HEK293 (cell line): Measurements from ENCODE around the gene FBXL7.

Experiments
- CTCF ChIA-PET: fragments of 350-600 bp; formaldehyde crosslinking; extraction: SDS; loops from one replicate; lab custom pipeline; 2021; ENCODE audit warnings: antibody characterized with exemption; lab: Yijun Ruan, JAX
- POLR2A ChIA-PET: fragments of 300-600 bp; formaldehyde crosslinking; extraction: SDS; loops from one replicate; lab custom pipeline; 2020; ENCODE audit warnings: antibody characterized with exemption, inconsistent platforms; lab: Yijun Ruan, JAX
- H3K27ac ChIP-seq: fragments of 200-500 bp; sonication (Bioruptor generic); 2 replicates; pipeline ENCODE4 v1.5.1; 2014; ENCODE audit warnings: low read depth, low read length, control low read depth, inconsistent platforms; ENCODE audit errors: extremely low read depth
- H3K36me3 ChIP-seq, 2 experiments: fragments of 200-500 bp in 1 of 2; sonication (Bioruptor generic) in 1 of 2; 1 replicate in 1 of 2; 2 replicates in 1 of 2; pipeline ENCODE4 v1.5.1; 2014 to 2017; ENCODE audit warnings: inconsistent platforms in 2 of 2, low read length in 2 of 2; ENCODE audit not compliant: control insufficient read depth in 2 of 2, insufficient read depth in 1 of 2
- H3K4me1 ChIP-seq: fragments of 200-500 bp; sonication (Bioruptor generic); 2 replicates; pipeline ENCODE4 v1.5.1; 2014; ENCODE audit warnings: mild to moderate bottlenecking, low read length, inconsistent platforms; ENCODE audit not compliant: control insufficient read depth, insufficient read depth
- H3K4me3 ChIP-seq: 2 replicates; pipeline ENCODE4 v1.5.1; 2011; ENCODE audit warnings: low read depth, mild to moderate bottlenecking, control low read depth, low read length, moderate library complexity
- H3K9me3 ChIP-seq: fragments of 200-500 bp; sonication (Bioruptor generic); 2 replicates; pipeline ENCODE4 v1.5.1; 2014; ENCODE audit warnings: low read depth, low read length, inconsistent platforms; ENCODE audit not compliant: control insufficient read depth, insufficient read depth
- EGR2 ChIP-seq: fragments of 450-650 bp; formaldehyde crosslinking; IDR thresholded peaks from 2 replicates; pipeline ENCODE4 v1.5.1; 2016; ENCODE audit warnings: low read depth, missing biosample characterization, missing genetic modification characterization
- HOXA7 ChIP-seq: sonication (generic); formaldehyde crosslinking; IDR thresholded peaks from 2 replicates; pipeline ENCODE4 v1.8.1; 2022; ENCODE audit warnings: missing genetic modification reagents, borderline replicate concordance
- KLF10 ChIP-seq: fragments of 450-650 bp; IDR thresholded peaks from 2 replicates; pipeline ENCODE4 v1.5.1; 2018; ENCODE audit warnings: missing biosample characterization, mild to moderate bottlenecking, missing genetic modification characterization
- KLF7 ChIP-seq: fragments of 450-650 bp; formaldehyde crosslinking; IDR thresholded peaks from 2 replicates; pipeline ENCODE4 v1.5.1; 2016; ENCODE audit warnings: missing biosample characterization, missing genetic modification characterization, borderline replicate concordance
- OSR2 ChIP-seq: fragments of 450-650 bp; formaldehyde crosslinking; IDR thresholded peaks from 2 replicates; pipeline ENCODE4 v1.5.1; 2016; ENCODE audit warnings: missing biosample characterization, missing genetic modification characterization
- PRDM1 ChIP-seq: fragments of 450-650 bp; formaldehyde crosslinking; IDR thresholded peaks from 2 replicates; pipeline ENCODE4; 2016; ENCODE audit warnings: missing biosample characterization, missing genetic modification characterization
- PRDM10 ChIP-seq: fragments of 450-650 bp; formaldehyde crosslinking; IDR thresholded peaks from 2 replicates; pipeline ENCODE4 v1.5.1; 2016; ENCODE audit warnings: missing biosample characterization, missing genetic modification characterization
- PRDM6 ChIP-seq: fragments of 450-650 bp; formaldehyde crosslinking; IDR thresholded peaks from 2 replicates; pipeline ENCODE4 v1.5.1; 2017; ENCODE audit warnings: missing biosample characterization, missing genetic modification characterization
- ZBTB11 ChIP-seq: fragments of 450-650 bp; formaldehyde crosslinking; conservative IDR thresholded peaks from 2 replicates; pipeline ENCODE4 v1.5.1; 2016; ENCODE audit warnings: low read depth, missing biosample characterization, missing genetic modification characterization
- ZBTB26 ChIP-seq: fragments of 450-650 bp; formaldehyde crosslinking; optimal IDR thresholded peaks from 2 replicates; pipeline ENCODE3; 2016; ENCODE audit warnings: missing biosample characterization, mild to moderate bottlenecking, missing genetic modification characterization
- ZBTB7A ChIP-seq: fragments of 450-650 bp; formaldehyde crosslinking; IDR thresholded peaks from 2 replicates; pipeline ENCODE4 v1.5.1; 2016; ENCODE audit warnings: low read depth, missing biosample characterization, missing genetic modification characterization
- ZNF138 ChIP-seq: fragments of 450-650 bp; formaldehyde crosslinking; IDR thresholded peaks from 2 replicates; pipeline ENCODE4 v1.5.1; 2016; ENCODE audit warnings: missing biosample characterization, missing genetic modification characterization, borderline replicate concordance
- ZNF266 ChIP-seq: fragments of 450-650 bp; formaldehyde crosslinking; IDR thresholded peaks from 2 replicates; pipeline ENCODE4 v1.5.1; 2016; ENCODE audit warnings: missing biosample characterization, missing genetic modification characterization, low read depth
- ZNF274 ChIP-seq, 2 experiments: fragments of 200-500 bp in 1 of 2; fragments of 450-650 bp in 1 of 2; sonication (Bioruptor generic) in 1 of 2; formaldehyde crosslinking in 1 of 2; IDR thresholded peaks; 2 replicates each; pipeline versions ENCODE4 v1.5.1 to v1.6.1; 2014 to 2016; ENCODE audit warnings: borderline replicate concordance in 1 of 2, inconsistent platforms in 1 of 2, low read length in 1 of 2, missing biosample characterization in 1 of 2, missing genetic modification characterization in 1 of 2
- ZNF341 ChIP-seq: fragments of 450-650 bp; formaldehyde crosslinking; IDR thresholded peaks from 2 replicates; pipeline ENCODE4; 2016; ENCODE audit warnings: low read depth, missing biosample characterization, missing genetic modification characterization
- ZNF354C ChIP-seq: fragments of 450-650 bp; formaldehyde crosslinking; IDR thresholded peaks from 2 replicates; pipeline ENCODE4 v1.5.1; 2016; ENCODE audit warnings: missing biosample characterization, missing genetic modification characterization, low read depth, borderline replicate concordance
- ZNF394 ChIP-seq: fragments of 450-650 bp; formaldehyde crosslinking; IDR thresholded peaks from 2 replicates; pipeline ENCODE4 v1.5.1; 2016; ENCODE audit warnings: missing biosample characterization, missing genetic modification characterization, mild to moderate bottlenecking, moderate library complexity, borderline replicate concordance
- ZNF398 ChIP-seq: fragments of 450-650 bp; formaldehyde crosslinking; IDR thresholded peaks from 2 replicates; pipeline ENCODE4 v1.5.1; 2017; ENCODE audit warnings: missing biosample characterization, missing genetic modification characterization
- ZNF404 ChIP-seq: fragments of 450-650 bp; formaldehyde crosslinking; IDR thresholded peaks from 2 replicates; pipeline ENCODE4 v1.5.1; 2017; ENCODE audit warnings: missing biosample characterization, missing genetic modification characterization
- ZNF433 ChIP-seq: fragments of 450-650 bp; formaldehyde crosslinking; IDR thresholded peaks from 2 replicates; pipeline ENCODE4 v1.5.1; 2016; ENCODE audit warnings: missing biosample characterization, missing genetic modification characterization, low read depth
- ZNF624 ChIP-seq: fragments of 450-650 bp; formaldehyde crosslinking; IDR thresholded peaks from 2 replicates; pipeline ENCODE4 v1.5.1; 2017; ENCODE audit warnings: missing biosample characterization, missing genetic modification characterization
- ZNF654 ChIP-seq: fragments of 450-650 bp; formaldehyde crosslinking; IDR thresholded peaks from 2 replicates; pipeline ENCODE4 v1.5.1; 2016; ENCODE audit warnings: low read depth, missing biosample characterization, missing genetic modification characterization
- ZNF664 ChIP-seq: fragments of 450-650 bp; formaldehyde crosslinking; IDR thresholded peaks from 2 replicates; pipeline ENCODE4 v1.5.1; 2016; ENCODE audit warnings: missing biosample characterization, missing genetic modification characterization
- ZNF830 ChIP-seq: fragments of 450-650 bp; IDR thresholded peaks from 2 replicates; pipeline ENCODE4 v1.5.0; 2018; ENCODE audit warnings: missing biosample characterization, missing genetic modification characterization, low read depth, mild to moderate bottlenecking, moderate library complexity

The FBXL7 gene

GRCh38 chr5:15966066-15966640 is 466.2 kb downstream of the FBXL7 start:
- H3K4me1 ChIP-seq: no peaks in the 10 kb centered on the region
- H3K27ac ChIP-seq: no peak overlapping the region
- no peak overlapping the region for H3K4me3 ChIP-seq
- ChIA-PET POLR2A (no interaction called here), CTCF (no interaction called here)
- no peaks in the 10 kb centered on the region for H3K36me3 ChIP-seq
- H3K9me3 ChIP-seq: no peaks in the 10 kb centered on the region
- TF ChIP-seq PRDM6 (tag by site-specific recombination): no peak
- no peak for TF ChIP-seq ZNF354C
- no peak for TF ChIP-seq ZBTB7A (tag by site-specific recombination)
- no peak for TF ChIP-seq ZNF266
- no peak for TF ChIP-seq ZNF830 (tag by site-specific recombination)
- no peak for TF ChIP-seq ZNF654 (tag by site-specific recombination)
- TF ChIP-seq ZBTB11: no peak
- no peak for TF ChIP-seq ZNF624 (tag by site-specific recombination)
- no peak for TF ChIP-seq ZNF274 (IDR thresholded peaks at IDR 0.05; ENCODE audit: low read length)
- no peak for TF ChIP-seq ZNF274 (tag by site-specific recombination; IDR thresholded peaks at IDR 0.05; ENCODE audit: borderline replicate concordance)
- TF ChIP-seq HOXA7 (CRISPR knock-in tag): no peak
- TF ChIP-seq ZNF664 (tag by site-specific recombination): no peak
- TF ChIP-seq ZNF341 (tag by site-specific recombination): no peak
- TF ChIP-seq EGR2: no peak
- TF ChIP-seq KLF7 (tag by site-specific recombination): no peak
- no peak for TF ChIP-seq ZNF138
- no peak for TF ChIP-seq KLF10 (tag by site-specific recombination)

GRCh38 chr5:15966651-15967050 is 466.7 kb downstream of the FBXL7 start:
- Histone ChIP-seq H3K27ac (no peak overlapping the region), H3K4me1 (no peaks in the 10 kb centered on the region), H3K9me3 (no peaks in the 10 kb centered on the region), H3K36me3 (no peaks in the 10 kb centered on the region), H3K4me3 (no peak overlapping the region)
- ChIA-PET CTCF (no interaction called here), POLR2A (no interaction called here)
- TF ChIP-seq ZNF394 (tag by site-specific recombination): no peak
- TF ChIP-seq PRDM1 (tag by site-specific recombination): no peak
- no peak for TF ChIP-seq ZBTB26 (tag by site-specific recombination)
- no peak for TF ChIP-seq ZNF404 (tag by site-specific recombination)
- TF ChIP-seq OSR2 (tag by site-specific recombination): no peak
- TF ChIP-seq ZNF398 (tag by site-specific recombination): no peak
- no peak for TF ChIP-seq ZNF433
- no peak for TF ChIP-seq PRDM10 (tag by site-specific recombination)
